HepG2 (cell line): ENCODE measurements around the gene NOL4L. TPM values are rescaled to one million over a fixed set of nuclear protein-coding genes. Genes with fewer than 3 reads are reported as not detected.

Source experiments
- ATAC-seq: fragments of 200-7000 bp; cut with Tn5 transposase; 3 replicates; pipeline ENCODE4 v1.9.1; 2020; ENCODE audit warnings: mild to moderate bottlenecking, moderate library complexity
- BruUV-seq: library from RNA; stranded (reverse); fragments of 400-500 nt; replicated peaks from 2 replicates; lab custom pipeline; 2021; lab: Mats Ljungman, UMichigan
- CTCF ChIA-PET: fragments of 300-600 bp; formaldehyde crosslinking; extraction: SDS; loops from one replicate; lab custom pipeline; 2021; ENCODE audit warnings: low total read pairs, inconsistent platforms, low intra/inter-chr PET ratio; lab: Yijun Ruan, JAX
- POLR2A ChIA-PET: fragments of 350-600 bp; sonication (Branson Sonifier 250); formaldehyde crosslinking; loops from one replicate; lab custom pipeline; 2020; ENCODE audit warnings: antibody characterized with exemption, inconsistent platforms; lab: Yijun Ruan, JAX
- DNase-seq: peaks from one replicate; pipeline ENCODE4 v3.0.0-alpha.2; 2015; ENCODE audit warnings: low spot score
- FAIRE-seq: peaks from 3 replicates; lab custom pipeline; 2011; peaks lifted over from hg19 to GRCh38; lab: Jason Lieb, UNC
- H2AFZ ChIP-seq: one replicate; pipeline ENCODE4 v1.6.1; 2011; ENCODE audit warnings: low read length, inconsistent platforms
- H3K27ac ChIP-seq: fragments of 300-600 bp; 3 replicates; pipeline ENCODE4 v1.8.0; 2011; ENCODE audit warnings: mixed run types, mild to moderate bottlenecking, mixed read lengths, low read length, inconsistent platforms; ENCODE audit not compliant: insufficient read depth; ENCODE audit errors: extremely low read length
- H3K27me3 ChIP-seq, 2 experiments: fragments of 200-600 bp in 1 of 2; 2 replicates in 1 of 2; 3 replicates in 1 of 2; pipeline versions ENCODE4 v1.6.0 to v1.8.0; 2011; ENCODE audit warnings: low read length in 2 of 2, mild to moderate bottlenecking in 2 of 2, moderate library complexity in 2 of 2, inconsistent platforms in 1 of 2; ENCODE audit not compliant: insufficient read depth in 2 of 2, control insufficient read depth in 1 of 2
- H3K36me3 ChIP-seq, 2 experiments: fragments of 200-600 bp in 1 of 2; replicated peaks in 1 of 2; 2 replicates in 1 of 2; 3 replicates in 1 of 2; pipeline versions ENCODE4 v1.5.1 to v1.8.0; 2011; ENCODE audit warnings: low read length in 2 of 2, inconsistent platforms in 1 of 2; ENCODE audit not compliant: insufficient read depth in 2 of 2, control insufficient read depth in 1 of 2
- H3K4me1 ChIP-seq: 2 replicates; pipeline ENCODE4 v1.5.1; 2012; ENCODE audit warnings: low read length, inconsistent platforms; ENCODE audit not compliant: insufficient read depth
- H3K4me2 ChIP-seq: 2 replicates; pipeline ENCODE4 v1.6.0; 2011; ENCODE audit warnings: low read depth, low read length, inconsistent platforms
- H3K4me3 ChIP-seq, 3 experiments: fragments of 200-600 bp in 1 of 3; sonication (generic), shearing (Covaris generic) in 1 of 3; replicated peaks in 1 of 3; 2 replicates each; pipeline ENCODE4 v1.5.1; 2011 to 2016; ENCODE audit warnings: low read length in 3 of 3, inconsistent platforms in 2 of 3, low read depth in 2 of 3, mild to moderate bottlenecking in 2 of 3, control low read depth in 1 of 3, mixed read lengths in 1 of 3; ENCODE audit not compliant: insufficient read depth in 1 of 3
- H3K79me2 ChIP-seq: one replicate; pipeline ENCODE4 v1.6.1; 2011; ENCODE audit warnings: low read length, inconsistent platforms; ENCODE audit not compliant: insufficient read depth
- H3K9ac ChIP-seq: 2 replicates; pipeline ENCODE4 v1.6.0; 2011; ENCODE audit warnings: mild to moderate bottlenecking, low read depth, low read length, inconsistent platforms; ENCODE audit not compliant: insufficient read depth
- H3K9me3 ChIP-seq: 2 replicates; pipeline ENCODE4 v1.5.1; 2012; ENCODE audit warnings: mild to moderate bottlenecking, low read length
- H4K20me1 ChIP-seq: 2 replicates; pipeline ENCODE4 v1.6.0; 2011; ENCODE audit warnings: inconsistent platforms, mild to moderate bottlenecking, low read length, moderate library complexity; ENCODE audit not compliant: insufficient read depth
- EEA1 ChIP-seq: sonication (generic); formaldehyde crosslinking; IDR thresholded peaks from 2 replicates; pipeline ENCODE4 v1.5.1; 2020; ENCODE audit warnings: mild to moderate bottlenecking, missing genetic modification reagents, borderline replicate concordance
- FOXA1 ChIP-seq, 2 experiments: fragments of 450-650 bp in 1 of 2; sonication (generic) in 1 of 2; formaldehyde crosslinking in 1 of 2; IDR thresholded peaks; 2 replicates each; pipeline versions ENCODE4 v1.4.0 to v1.6.1; 2016 to 2020; ENCODE audit warnings: missing genetic modification reagents in 1 of 2
- HNRNPL ChIP-seq: fragments of 200-400 bp; formaldehyde crosslinking; IDR thresholded peaks from 2 replicates; pipeline ENCODE4 v1.6.1; 2017; ENCODE audit warnings: mild to moderate bottlenecking, low read depth, low read length
- HNRNPLL ChIP-seq: fragments of 200-400 bp; formaldehyde crosslinking; IDR thresholded peaks from 2 replicates; pipeline ENCODE4 v1.6.1; 2017; ENCODE audit warnings: mild to moderate bottlenecking, low read depth, low read length; ENCODE audit not compliant: poor library complexity, severe bottlenecking
- IKZF4 ChIP-seq: sonication (generic); formaldehyde crosslinking; IDR thresholded peaks from 2 replicates; pipeline ENCODE4 v1.5.1; 2020; ENCODE audit warnings: borderline replicate concordance, mild to moderate bottlenecking, low read depth, missing genetic modification reagents; ENCODE audit errors: not compliant biosample characterization
- MAFK ChIP-seq, 2 experiments: IDR thresholded peaks in 1 of 2; conservative IDR thresholded peaks in 1 of 2; 2 replicates each; pipeline ENCODE4 v1.6.1; 2011; ENCODE audit warnings: improper control_type of control experiment in 2 of 2, low read length in 2 of 2
- NFYC ChIP-seq: IDR thresholded peaks from 2 replicates; pipeline ENCODE4 v1.6.1; 2016; ENCODE audit warnings: missing genetic modification reagents, missing compliant biosample characterization
- RAD51 ChIP-seq: fragments of 450-650 bp; IDR thresholded peaks from 2 replicates; pipeline ENCODE4 v1.6.1; 2016; ENCODE audit warnings: borderline replicate concordance
- RBAK ChIP-seq: sonication (generic); formaldehyde crosslinking; IDR thresholded peaks from 2 replicates; pipeline ENCODE4 v1.5.1; 2020; ENCODE audit warnings: mild to moderate bottlenecking, missing genetic modification reagents
- ZNF10 ChIP-seq: sonication (generic); formaldehyde crosslinking; IDR thresholded peaks from 2 replicates; pipeline ENCODE4 v1.4.0; 2020; ENCODE audit warnings: mild to moderate bottlenecking, low read depth, missing genetic modification reagents, borderline replicate concordance
- ZNF382 ChIP-seq: sonication (generic); formaldehyde crosslinking; IDR thresholded peaks from 2 replicates; pipeline ENCODE4 v1.5.0; 2020; ENCODE audit warnings: missing genetic modification reagents, mild to moderate bottlenecking, borderline replicate concordance
- ZNF562 ChIP-seq: sonication (generic); formaldehyde crosslinking; IDR thresholded peaks from 2 replicates; pipeline ENCODE4 v1.8.0; 2022; ENCODE audit warnings: missing genetic modification reagents, borderline replicate concordance
- ZNF589 ChIP-seq: sonication (generic); formaldehyde crosslinking; conservative IDR thresholded peaks from 2 replicates; pipeline ENCODE4 v1.8.0; 2022; ENCODE audit warnings: mild to moderate bottlenecking, moderate library complexity, missing genetic modification reagents
- ZNF605 ChIP-seq: sonication (generic); formaldehyde crosslinking; IDR thresholded peaks from 2 replicates; pipeline ENCODE4 v1.8.0; 2022; ENCODE audit warnings: mild to moderate bottlenecking, missing genetic modification reagents
- ZSCAN29 ChIP-seq: sonication (generic); formaldehyde crosslinking; conservative IDR thresholded peaks from 2 replicates; pipeline ENCODE4 v1.4.0; 2020; ENCODE audit warnings: mild to moderate bottlenecking, missing genetic modification reagents
- WGBS: methylation state at CpG from one replicate; pipeline ENCODE4 v1.1.6; 2017; ENCODE audit warnings: low lambda C conversion rate; 5-methylcytosine and 5-hydroxymethylcytosine counted together
- in situ Hi-C: cut with HindIII; loops from 2 replicates; pipeline ENCODE4 v1.10.0; 2017; ENCODE audit warnings: low pct_unique_long_range_greater_than_20kb; ENCODE audit not compliant: extremely low pct_ligation_motif_present
- intact Hi-C: fragments of 100-400 bp; cut with micrococcal nuclease; formaldehyde crosslinking; loops from one replicate; pipeline ENCODE4 v1.10.0; 2022; ENCODE audit not compliant: unreplicated experiment
- polyA plus RNA-seq, 8 experiments: library from polyadenylated mRNA; depleted of rRNA in 3 of 8; stranded (reverse) in 7 of 8; unstranded in 1 of 8; fragments of >200 nt; fragmentation: Illumina TruSeq in 4 of 8; extraction: Trizol in 4 of 8; gene quantifications; 2 replicates each; pipeline versions ENCODE4 v1.2.1 to v1.2.3, GENCODE V29; 2011 to 2016; ENCODE audit warnings: low read depth in 4 of 8, missing spikeins in 1 of 8, mixed read lengths in 1 of 8; ENCODE audit not compliant: insufficient read depth in 1 of 8
- total RNA-seq, 5 experiments: library from RNA; depleted of rRNA; stranded (reverse); fragments of >200 nt; fragmentation: Illumina TruSeq; extraction: Trizol; gene quantifications; 2 replicates each; pipeline ENCODE4 v1.2.3, GENCODE V29; 2016; ENCODE audit warnings: low read depth in 1 of 5
- TF ChIP-seq, protein P1 (sequence below): sonication (generic); formaldehyde crosslinking; IDR thresholded peaks from 2 replicates; pipeline ENCODE4 v1.4.0; 2020; ENCODE audit warnings: missing genetic modification reagents
- TF ChIP-seq, protein P2 (sequence below): sonication (generic); formaldehyde crosslinking; IDR thresholded peaks from 2 replicates; pipeline ENCODE4 v1.4.0; 2020; ENCODE audit warnings: missing genetic modification reagents

Gene NOL4L
- total and polyA plus RNA-seq, 2 of the 13 experiments (the other 11 are each of a cell fraction or from before 2014, with no cell fraction given) = 16.6 to 35.4 TPM

DNA sequence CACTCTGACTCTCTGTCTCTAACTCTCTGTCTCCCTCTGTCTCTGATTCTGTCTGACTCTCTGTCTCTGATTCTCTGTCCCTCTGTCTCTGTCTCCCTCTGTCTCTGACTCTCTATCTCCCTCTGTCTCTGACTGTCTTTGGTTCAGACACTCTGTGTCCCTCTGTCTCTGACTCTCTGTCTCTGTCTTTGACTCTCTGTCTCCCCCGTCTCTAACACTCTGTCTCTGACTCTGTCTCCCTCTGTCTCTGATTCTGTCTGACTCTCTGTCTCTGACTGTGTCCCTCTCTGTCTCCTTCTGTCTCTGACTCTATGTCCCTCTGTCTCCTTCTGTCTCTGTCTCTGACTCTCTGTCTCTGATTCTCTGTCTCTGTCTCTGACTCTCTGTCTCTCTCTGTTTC is 21.7 kb upstream of the NOL4L start:
- no peak overlapping the region for H3K4me2 ChIP-seq
- H3K4me3 ChIP-seq = no peak overlapping the region
- BruUV-seq = no TSS peak
- intact Hi-C loops = no loop called here
- 3% methylated on average over 1 of the region's 1 CpG for WGBS
- H4K20me1 ChIP-seq = no peaks in the 10 kb centered on the region
- DNase-seq (no peak), ATAC-seq (no peak), FAIRE-seq (no peak)
- in situ Hi-C loops = no loop called here
- CTCF ChIA-PET = no interaction called here
- POLR2A ChIA-PET = no interaction called here
- no peak overlapping the region for H3K27ac ChIP-seq
- H3K36me3 ChIP-seq = no peaks in the 10 kb centered on the region
- no peaks in the 10 kb centered on the region for H3K79me2 ChIP-seq
- no peak overlapping the region for H3K9ac ChIP-seq
- peaks cover 62% of the 10 kb centered on the region for H3K4me1 ChIP-seq
- no peaks in the 10 kb centered on the region for H3K9me3 ChIP-seq
- H2AFZ ChIP-seq = no peak overlapping the region
- H3K27me3 ChIP-seq = peaks cover 43 to 98% of the 10 kb centered on the region in 2 experiments
- TF ChIP-seq RAD51 (0 out of 2 replicates have a peak, but pooled peaks have one; percentile 4), ZSCAN29 (CRISPR knock-in tag) (no peak), ZNF382 (CRISPR knock-in tag) (no peak), HNRNPL (no peak), NFYC (CRISPR knock-in tag) (no peak), ZNF10 (no peak), EEA1 (CRISPR knock-in tag) (no peak), ZNF589 (CRISPR knock-in tag) (no peak), ZNF605 (CRISPR knock-in tag) (no peak), RBAK (CRISPR knock-in tag) (no peak), FOXA1 (IDR thresholded peaks at IDR 0.05) (peak; percentile 43; the same call in 1 of the 2 replicates), FOXA1 (CRISPR knock-in tag; IDR thresholded peaks at IDR 0.05) (no peak), IKZF4 (CRISPR knock-in tag) (no peak), MAFK (conservative IDR thresholded peaks at IDR 0.05 in 1 of 2, IDR thresholded peaks at IDR 0.05 in 1 of 2; ENCODE audit: low read length in 2 of 2) (no peak), HNRNPLL (no peak), ZNF562 (no peak)
- TF ChIP-seq, protein P1, sequence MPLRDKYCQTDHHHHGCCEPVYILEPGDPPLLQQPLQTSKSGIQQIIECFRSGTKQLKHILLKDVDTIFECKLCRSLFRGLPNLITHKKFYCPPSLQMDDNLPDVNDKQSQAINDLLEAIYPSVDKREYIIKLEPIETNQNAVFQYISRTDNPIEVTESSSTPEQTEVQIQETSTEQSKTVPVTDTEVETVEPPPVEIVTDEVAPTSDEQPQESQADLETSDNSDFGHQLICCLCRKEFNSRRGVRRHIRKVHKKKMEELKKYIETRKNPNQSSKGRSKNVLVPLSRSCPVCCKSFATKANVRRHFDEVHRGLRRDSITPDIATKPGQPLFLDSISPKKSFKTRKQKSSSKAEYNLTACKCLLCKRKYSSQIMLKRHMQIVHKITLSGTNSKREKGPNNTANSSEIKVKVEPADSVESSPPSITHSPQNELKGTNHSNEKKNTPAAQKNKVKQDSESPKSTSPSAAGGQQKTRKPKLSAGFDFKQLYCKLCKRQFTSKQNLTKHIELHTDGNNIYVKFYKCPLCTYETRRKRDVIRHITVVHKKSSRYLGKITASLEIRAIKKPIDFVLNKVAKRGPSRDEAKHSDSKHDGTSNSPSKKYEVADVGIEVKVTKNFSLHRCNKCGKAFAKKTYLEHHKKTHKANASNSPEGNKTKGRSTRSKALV (CRISPR knock-in tag) = no peak
- TF ChIP-seq, protein P2, sequence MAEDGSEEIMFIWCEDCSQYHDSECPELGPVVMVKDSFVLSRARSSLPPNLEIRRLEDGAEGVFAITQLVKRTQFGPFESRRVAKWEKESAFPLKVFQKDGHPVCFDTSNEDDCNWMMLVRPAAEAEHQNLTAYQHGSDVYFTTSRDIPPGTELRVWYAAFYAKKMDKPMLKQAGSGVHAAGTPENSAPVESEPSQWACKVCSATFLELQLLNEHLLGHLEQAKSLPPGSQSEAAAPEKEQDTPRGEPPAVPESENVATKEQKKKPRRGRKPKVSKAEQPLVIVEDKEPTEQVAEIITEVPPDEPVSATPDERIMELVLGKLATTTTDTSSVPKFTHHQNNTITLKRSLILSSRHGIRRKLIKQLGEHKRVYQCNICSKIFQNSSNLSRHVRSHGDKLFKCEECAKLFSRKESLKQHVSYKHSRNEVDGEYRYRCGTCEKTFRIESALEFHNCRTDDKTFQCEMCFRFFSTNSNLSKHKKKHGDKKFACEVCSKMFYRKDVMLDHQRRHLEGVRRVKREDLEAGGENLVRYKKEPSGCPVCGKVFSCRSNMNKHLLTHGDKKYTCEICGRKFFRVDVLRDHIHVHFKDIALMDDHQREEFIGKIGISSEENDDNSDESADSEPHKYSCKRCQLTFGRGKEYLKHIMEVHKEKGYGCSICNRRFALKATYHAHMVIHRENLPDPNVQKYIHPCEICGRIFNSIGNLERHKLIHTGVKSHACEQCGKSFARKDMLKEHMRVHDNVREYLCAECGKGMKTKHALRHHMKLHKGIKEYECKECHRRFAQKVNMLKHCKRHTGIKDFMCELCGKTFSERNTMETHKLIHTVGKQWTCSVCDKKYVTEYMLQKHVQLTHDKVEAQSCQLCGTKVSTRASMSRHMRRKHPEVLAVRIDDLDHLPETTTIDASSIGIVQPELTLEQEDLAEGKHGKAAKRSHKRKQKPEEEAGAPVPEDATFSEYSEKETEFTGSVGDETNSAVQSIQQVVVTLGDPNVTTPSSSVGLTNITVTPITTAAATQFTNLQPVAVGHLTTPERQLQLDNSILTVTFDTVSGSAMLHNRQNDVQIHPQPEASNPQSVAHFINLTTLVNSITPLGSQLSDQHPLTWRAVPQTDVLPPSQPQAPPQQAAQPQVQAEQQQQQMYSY (CRISPR knock-in tag) = no peak
